Colonic mucosa (tissue), 4 donors: ENCODE measurements around the gene FAM156A. TPM values are rescaled to one million over a fixed set of nuclear protein-coding genes. Genes with fewer than 3 reads are reported as not detected.
"Not testable (repeated sequence)": the region's sequence is repeated elsewhere in the genome, so short reads cannot be mapped to it uniquely, and the experiment has no call there.

Source experiments
- DNase-seq: peaks from one replicate; pipeline ENCODE4 v3.0.0-alpha.2; 2020
- H3K27ac ChIP-seq: fragments of 200-600 bp; one replicate; pipeline ENCODE4 v1.8.0; 2021
- H3K27me3 ChIP-seq: fragments of 200-600 bp; one replicate; pipeline ENCODE4 v1.8.0; 2021
- H3K36me3 ChIP-seq: fragments of 200-600 bp; one replicate; pipeline ENCODE4 v1.8.0; 2021
- H3K4me1 ChIP-seq: fragments of 200-600 bp; one replicate; pipeline ENCODE4 v1.8.0; 2021; ENCODE audit warnings: mild to moderate bottlenecking
- H3K4me3 ChIP-seq: fragments of 200-600 bp; one replicate; pipeline ENCODE4 v1.8.0; 2021
- H3K9ac ChIP-seq, 2 donors: one replicate each; pipeline ENCODE4 v1.7.0; 2013; ENCODE audit warnings: control low read depth in 2 of 2, low read depth in 2 of 2, low read length in 2 of 2
- H3K9me3 ChIP-seq: fragments of 200-600 bp; one replicate; pipeline ENCODE4 v1.8.0; 2021
- CTCF ChIP-seq: fragments of 200-600 bp; IDR thresholded peaks from one replicate; pipeline ENCODE4 v1.8.0; 2022; ENCODE audit warnings: antibody characterized with exemption, mild to moderate bottlenecking
- intact Hi-C: fragments of 100-400 bp; cut with DNase I; formaldehyde crosslinking; loops from one replicate; pipeline ENCODE4 v1.14.1; 2022
- total RNA-seq, 2 donors: library from RNA; stranded (reverse); fragmentation: NEBNext Ultra II Directional in 1 of 2; extraction: Animal tissue kit (Norgen Biotek cat#: 25700) in 1 of 2; gene quantifications; one replicate each; pipeline ENCODE4 v1.2.1, GENCODE V29; 2021
- donor health status: healthy.
- donor health status: DM: no; HTN: no; CAD: no.
- donor health status: DM: no; HTN: no; CAD: no.

The FAM156A gene
- total RNA-seq, 2 donors from 2014 or later = 10.8 to 20.0 TPM

DNA sequence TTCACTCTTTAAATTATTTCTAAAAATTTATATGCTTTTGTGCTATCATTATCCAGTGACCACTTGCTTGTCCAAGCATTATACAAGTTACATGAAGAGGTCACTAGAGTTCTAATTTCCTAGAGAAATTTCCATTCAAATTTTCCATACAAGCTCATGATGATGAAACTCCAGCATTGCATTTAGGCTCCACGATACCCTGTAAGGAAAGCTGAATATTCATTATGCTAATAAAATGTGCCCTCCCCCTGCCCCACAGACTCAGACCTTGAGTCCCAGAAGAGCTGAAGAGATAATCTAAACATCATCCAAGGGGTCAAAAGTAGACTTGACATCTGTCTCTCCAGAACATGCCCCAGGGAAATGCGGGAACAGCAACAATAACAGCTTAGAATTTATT, 19.6 kb upstream of the FAM156A start:
- no peak overlapping the region for H3K9ac ChIP-seq

GRCh38 chrX:52975576-52975975, 17.3 kb upstream of the FAM156A start:
- H3K9ac ChIP-seq, H3K27me3 ChIP-seq, H3K9me3 ChIP-seq, intact Hi-C loops, H3K36me3 ChIP-seq, H3K27ac ChIP-seq, H3K4me3 ChIP-seq, H3K4me1 ChIP-seq: not testable (repeated sequence)
- peak; percentile 2 for DNase-seq

More for the DNA sequence above, 19.6 kb upstream of the FAM156A start:
- Histone ChIP-seq H3K9me3 (no peaks in the 10 kb centered on the region), H3K4me1 (no peaks in the 10 kb centered on the region), H3K27ac (no peak overlapping the region), H3K27me3 (no peaks in the 10 kb centered on the region), H3K36me3 (no peaks in the 10 kb centered on the region), H3K4me3 (no peak overlapping the region)
- no peak for DNase-seq
- intact Hi-C loops = no loop called here
- no peak for TF ChIP-seq CTCF

GRCh38 chrX:52974336-52974992, 16.1 kb upstream of the FAM156A start:
- peak; percentile 1 for DNase-seq
- H3K27ac ChIP-seq, H3K4me1 ChIP-seq, H3K9me3 ChIP-seq, H3K9ac ChIP-seq, H3K27me3 ChIP-seq, H3K4me3 ChIP-seq, H3K36me3 ChIP-seq, intact Hi-C loops: not testable (repeated sequence)

DNA sequence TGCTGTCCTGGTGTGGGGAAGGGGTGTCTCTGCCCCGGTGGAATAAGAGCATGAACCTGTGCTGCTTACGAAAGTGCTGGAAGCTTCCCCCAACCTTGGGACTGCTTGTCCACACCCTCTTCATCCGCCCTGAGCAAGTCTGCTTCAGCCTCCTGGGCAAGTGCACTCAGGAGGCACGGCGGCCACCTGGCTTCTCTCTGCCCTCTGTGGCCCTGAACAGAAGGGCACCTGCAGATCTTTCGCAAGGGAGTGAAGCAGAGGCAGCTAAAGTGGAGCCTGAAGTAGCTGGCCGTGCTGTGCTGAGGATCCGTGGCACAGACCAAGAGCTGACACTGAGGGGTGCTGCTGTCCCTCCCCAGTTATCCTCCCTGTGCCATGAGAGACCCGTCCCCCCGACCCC, 9.6 kb upstream of the FAM156A start:
- H3K27me3 ChIP-seq, intact Hi-C loops, H3K36me3 ChIP-seq, DNase-seq, H3K9ac ChIP-seq, H3K27ac ChIP-seq, H3K9me3 ChIP-seq, H3K4me3 ChIP-seq, H3K4me1 ChIP-seq: not testable (repeated sequence)

DNA sequence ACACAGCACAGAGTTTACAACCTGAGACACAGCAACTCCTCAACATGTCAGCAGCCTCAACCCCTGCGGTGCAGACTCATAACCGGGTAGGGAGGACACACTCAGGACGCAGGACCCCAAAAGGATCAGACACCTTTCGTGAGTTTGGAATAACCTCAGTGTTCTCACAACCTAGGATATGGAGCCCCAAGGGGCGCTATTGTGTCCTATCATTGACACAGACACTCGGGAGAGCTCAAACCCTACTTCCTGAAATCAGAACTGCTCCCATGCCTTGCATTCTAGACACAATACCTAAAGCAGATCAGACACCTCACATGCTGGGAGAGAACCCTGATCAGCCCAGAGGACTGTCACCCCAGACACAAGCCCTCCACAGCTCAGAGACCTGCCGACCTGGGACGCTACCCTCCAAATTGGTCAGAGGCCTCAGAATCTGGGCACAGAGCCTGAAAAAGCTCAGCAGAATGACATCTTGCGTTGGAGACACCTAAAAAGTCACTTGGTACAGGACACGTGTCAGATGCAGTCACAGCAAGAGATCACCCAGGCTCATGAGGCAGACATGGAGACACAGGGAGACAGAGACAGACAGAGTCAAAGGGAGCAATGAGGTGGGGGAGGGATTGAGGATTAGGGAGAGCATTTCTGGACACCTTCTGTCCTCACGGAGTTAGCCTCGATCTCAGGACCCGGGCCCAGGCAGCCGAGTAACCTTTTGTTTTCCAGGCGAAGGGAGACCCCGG, 8.8 kb upstream of the FAM156A start:
- H3K4me1 ChIP-seq, H3K9ac ChIP-seq, H3K36me3 ChIP-seq, DNase-seq, intact Hi-C loops, H3K27ac ChIP-seq, H3K4me3 ChIP-seq, H3K9me3 ChIP-seq, H3K27me3 ChIP-seq: not testable (repeated sequence)

GRCh38 chrX:52958961-52959360, 643 bp upstream of the FAM156A start:
- intact Hi-C loops, DNase-seq, H3K27ac ChIP-seq, H3K27me3 ChIP-seq, H3K4me3 ChIP-seq, H3K36me3 ChIP-seq, H3K4me1 ChIP-seq, H3K9me3 ChIP-seq, H3K9ac ChIP-seq: not testable (repeated sequence)

GRCh38 chrX:52949884-52950283, 8.4 kb downstream of the FAM156A start:
- H3K9me3 ChIP-seq, H3K4me3 ChIP-seq, H3K27me3 ChIP-seq, DNase-seq, H3K4me1 ChIP-seq, H3K36me3 ChIP-seq, intact Hi-C loops, H3K9ac ChIP-seq, H3K27ac ChIP-seq: not testable (repeated sequence)

- H3K9me3 ChIP-seq, H3K4me1 ChIP-seq, H3K36me3 ChIP-seq, H3K27me3 ChIP-seq, H3K27ac ChIP-seq, H3K9ac ChIP-seq, intact Hi-C loops, H3K4me3 ChIP-seq, DNase-seq: not testable (repeated sequence)
Measured at GRCh38 chrX:52949325-52949724, 9.0 kb downstream of the FAM156A start.

DNA sequence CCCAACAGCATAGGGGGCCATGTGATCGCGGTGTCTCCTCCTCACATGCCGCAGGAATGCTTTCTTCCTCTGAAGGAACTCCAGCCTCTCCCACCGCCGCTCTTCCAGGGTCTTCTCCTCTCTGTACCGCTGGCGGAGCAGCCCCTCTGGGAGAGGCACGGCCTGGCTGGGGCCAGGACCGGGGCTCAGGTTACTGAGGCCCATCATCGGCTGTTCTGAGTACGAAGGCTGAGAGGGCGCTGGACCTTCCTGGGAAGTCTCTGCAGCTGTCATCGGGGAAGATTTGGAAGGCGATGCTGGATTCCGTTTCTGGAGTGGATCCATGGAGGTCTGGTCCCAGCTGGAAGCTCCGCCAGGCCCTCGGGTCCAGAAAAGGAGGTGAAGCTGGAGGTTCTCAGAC, 10.1 kb downstream of the FAM156A start:
- H3K4me1 ChIP-seq, H3K27ac ChIP-seq, DNase-seq, H3K9ac ChIP-seq, H3K36me3 ChIP-seq, H3K4me3 ChIP-seq, H3K27me3 ChIP-seq, H3K9me3 ChIP-seq, intact Hi-C loops: not testable (repeated sequence)

DNA sequence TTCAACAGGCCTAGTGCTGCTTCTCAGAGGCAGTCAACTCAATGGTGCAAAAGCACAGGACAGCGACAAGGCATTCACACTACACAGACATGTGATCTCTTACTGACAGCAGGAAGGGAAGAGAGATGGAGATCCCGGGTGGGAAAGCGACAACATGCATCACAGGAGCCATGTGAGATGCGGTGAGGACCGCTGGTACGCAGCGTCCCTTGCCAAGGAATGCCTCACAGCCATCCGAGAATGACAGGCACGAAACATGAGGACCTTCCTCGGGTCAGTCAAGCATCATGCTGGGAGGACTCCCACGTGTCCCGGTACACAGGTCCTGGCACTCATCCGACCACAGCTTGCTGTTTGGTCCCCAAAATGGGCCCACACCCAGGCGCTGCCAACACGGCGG, 10.8 kb downstream of the FAM156A start:
- intact Hi-C loops, H3K4me1 ChIP-seq: not testable (repeated sequence)

GRCh38 chrX:52945838-52946494, 12.4 kb downstream of the FAM156A start:
- intact Hi-C loops, H3K27ac ChIP-seq, H3K4me3 ChIP-seq, H3K9me3 ChIP-seq, H3K9ac ChIP-seq, H3K4me1 ChIP-seq, H3K27me3 ChIP-seq, H3K36me3 ChIP-seq, DNase-seq: not testable (repeated sequence)

More for the DNA sequence above, 10.8 kb downstream of the FAM156A start:
- H3K36me3 ChIP-seq, H3K9me3 ChIP-seq, H3K27me3 ChIP-seq, H3K9ac ChIP-seq, H3K27ac ChIP-seq, DNase-seq, H3K4me3 ChIP-seq: not testable (repeated sequence)

- intact Hi-C loops, H3K4me3 ChIP-seq, DNase-seq, H3K36me3 ChIP-seq, H3K4me1 ChIP-seq, H3K27ac ChIP-seq, H3K9me3 ChIP-seq, H3K27me3 ChIP-seq, H3K9ac ChIP-seq: not testable (repeated sequence)
Measured at GRCh38 chrX:52941728-52942127, 16.6 kb downstream of the FAM156A start.
